Stimulated activated naive B cell treated with anti-CD40 and anti-IgM and Interleukin-4, amounts not matched to agents 10 μg/mL and 1 μg/mL and 100 μg/mL, for 72 hours (primary cell): ENCODE measurements around the gene QPRT.
"Not testable (repeated sequence)": the region's sequence is repeated elsewhere in the genome, so short reads cannot be mapped to it uniquely, and the experiment has no call there.

ENCODE experiments used
- ATAC-seq, 2 donors: fragments of 150-1000 bp; cut with Tn5 transposase; replicated peaks; 2 replicates each; pipeline ENCODE4 v1.10.0; 2021; ENCODE audit warnings: moderate library complexity in 1 of 2
- DNase-seq: peaks from one replicate; pipeline ENCODE4 v3.0.0; 2021
- H3K27ac Mint-ChIP-seq: one replicate; pipeline ENCODE4 v1.8.0; 2022; ENCODE audit warnings: mild to moderate bottlenecking, mixed read lengths
- H3K27me3 Mint-ChIP-seq, 2 donors: one replicate each; pipeline ENCODE4 v1.8.0; 2022; ENCODE audit warnings: mixed read lengths in 2 of 2
- H3K36me3 Mint-ChIP-seq, 2 donors: one replicate each; pipeline ENCODE4 v1.8.0; 2022; ENCODE audit warnings: mixed read lengths in 2 of 2, mild to moderate bottlenecking in 1 of 2
- H3K4me1 Mint-ChIP-seq, 2 donors: one replicate each; pipeline ENCODE4 v1.8.0; 2022; ENCODE audit warnings: mixed read lengths in 2 of 2, mild to moderate bottlenecking in 1 of 2
- H3K4me3 Mint-ChIP-seq, 2 donors: one replicate each; pipeline ENCODE4 v1.8.0; 2022; ENCODE audit warnings: mild to moderate bottlenecking in 2 of 2, mixed read lengths in 2 of 2, moderate library complexity in 1 of 2
- H3K9me3 Mint-ChIP-seq, 2 donors: one replicate each; pipeline ENCODE4 v1.8.0; 2022; ENCODE audit warnings: mixed read lengths in 2 of 2, mild to moderate bottlenecking in 1 of 2

Gene QPRT

DNA sequence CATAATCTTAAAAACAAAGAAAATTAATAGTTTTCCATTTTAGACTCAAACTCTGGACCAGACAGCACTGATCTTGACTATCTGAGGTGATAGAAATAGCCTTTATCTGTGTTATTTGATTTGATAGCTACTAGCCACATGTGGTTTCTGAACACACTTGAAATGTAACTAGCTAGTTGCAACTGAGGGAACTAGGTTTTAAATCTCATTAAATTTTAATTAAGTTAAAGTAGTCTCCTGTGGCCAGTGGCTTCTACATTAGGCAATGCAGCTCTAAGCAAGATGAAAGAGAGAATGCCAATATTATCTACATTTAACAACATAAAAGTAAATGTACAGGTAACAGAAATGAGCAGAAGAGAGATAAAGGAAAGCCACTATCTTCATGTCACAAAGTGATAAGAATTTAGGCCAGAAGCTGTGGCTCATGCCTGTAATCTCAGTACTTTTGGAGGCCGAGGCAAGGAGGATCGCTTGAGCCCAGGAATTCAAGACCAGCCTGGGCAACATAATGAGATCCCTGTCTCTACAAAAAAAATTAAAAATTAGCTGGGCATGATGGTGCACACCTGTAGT is 27.1 kb upstream of the QPRT start:
- H3K27me3 Mint-ChIP-seq = no peaks in the 10 kb centered on the region
- no peak overlapping the region for H3K4me3 Mint-ChIP-seq
- no peak for ATAC-seq
- peak overlapping the region; percentile 83 for H3K27ac Mint-ChIP-seq
- no peaks in the 10 kb centered on the region for H3K36me3 Mint-ChIP-seq
- H3K9me3 Mint-ChIP-seq = no peaks in the 10 kb centered on the region
- peaks cover 26 to 43% of the 10 kb centered on the region in 2 donors for H3K4me1 Mint-ChIP-seq
- no peak for DNase-seq

DNA sequence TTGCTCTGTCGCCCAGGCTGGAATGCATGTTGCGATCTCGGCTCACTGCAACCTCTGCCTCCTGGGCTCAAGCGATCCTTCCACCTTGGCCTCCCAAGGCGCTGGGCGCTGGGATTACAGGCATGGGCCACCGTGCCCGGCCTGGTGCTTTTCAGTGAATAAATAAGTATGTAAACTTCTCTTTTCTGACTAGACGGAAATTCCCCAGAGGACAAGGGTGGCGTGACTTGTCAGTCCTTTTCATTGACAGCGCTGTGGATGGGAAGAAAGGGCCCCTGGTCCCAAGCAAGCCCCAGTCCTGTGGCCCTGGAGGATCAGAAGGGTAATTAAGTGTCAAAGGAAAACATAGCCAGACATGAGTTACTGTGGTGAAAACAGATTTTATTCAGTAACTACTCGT is 25.5 kb upstream of the QPRT start:
- Mint-ChIP-seq H3K27me3 (no peaks in the 10 kb centered on the region), H3K36me3 (no peaks in the 10 kb centered on the region), H3K4me1 (peaks cover 26 to 43% of the 10 kb centered on the region in 2 donors), H3K9me3 (no peaks in the 10 kb centered on the region), H3K27ac (peak overlapping the region; percentile 96), H3K4me3 (peak overlapping the region; percentile 71 to 77)
- DNase-seq = peak; percentile 63
- peak; percentile 93 to 97 for ATAC-seq

GRCh38 chr16:29653890-29654289 is 25.1 kb upstream of the QPRT start:
- Mint-ChIP-seq H3K4me1 (peaks cover 26 to 43% of the 10 kb centered on the region in 2 donors), H3K4me3 (peak overlapping the region in 1 of 2 donors; percentile 71), H3K27ac (peak overlapping the region; percentile 96)
- H3K9me3 Mint-ChIP-seq, H3K27me3 Mint-ChIP-seq, DNase-seq, H3K36me3 Mint-ChIP-seq: not testable (repeated sequence)
- peak; percentile 50 to 63 for ATAC-seq

GRCh38 chr16:29656688-29657523 is 22.1 kb upstream of the QPRT start:
- no peaks in the 10 kb centered on the region for H3K27me3 Mint-ChIP-seq
- no peaks in the 10 kb centered on the region for H3K36me3 Mint-ChIP-seq
- no peaks in the 10 kb centered on the region for H3K9me3 Mint-ChIP-seq
- ATAC-seq = no peak
- peaks cover 29 to 40% of the 10 kb centered on the region in 2 donors for H3K4me1 Mint-ChIP-seq
- no peak for DNase-seq
- no peak overlapping the region for H3K4me3 Mint-ChIP-seq
- no peak overlapping the region for H3K27ac Mint-ChIP-seq

GRCh38 chr16:29658705-29659104 is 20.3 kb upstream of the QPRT start:
- H3K27ac Mint-ChIP-seq = no peak overlapping the region
- DNase-seq = no peak
- no peaks in the 10 kb centered on the region for H3K9me3 Mint-ChIP-seq
- peaks cover 2% of the 10 kb centered on the region in 2 donors for H3K36me3 Mint-ChIP-seq
- no peaks in the 10 kb centered on the region for H3K27me3 Mint-ChIP-seq
- no peak overlapping the region for H3K4me3 Mint-ChIP-seq
- no peak for ATAC-seq
- peaks cover 30 to 41% of the 10 kb centered on the region in 2 donors for H3K4me1 Mint-ChIP-seq

- Mint-ChIP-seq H3K4me1 (peaks cover 47 to 63% of the 10 kb centered on the region in 2 donors), H3K4me3 (peak overlapping the region; percentile 87 to 97), H3K36me3 (peaks cover 19 to 30% of the 10 kb centered on the region in 2 donors), H3K27me3 (no peaks in the 10 kb centered on the region), H3K9me3 (no peaks in the 10 kb centered on the region), H3K27ac (peak overlapping the region; percentile 92)
- ATAC-seq = no peak
- DNase-seq = no peak
Measured at GRCh38 chr16:29662000-29662728, 16.8 kb upstream of the QPRT start.

- H3K36me3 Mint-ChIP-seq = peaks cover 19 to 30% of the 10 kb centered on the region in 2 donors
Measured at GRCh38 chr16:29662729-29663015, 16.3 kb upstream of the QPRT start.

DNA sequence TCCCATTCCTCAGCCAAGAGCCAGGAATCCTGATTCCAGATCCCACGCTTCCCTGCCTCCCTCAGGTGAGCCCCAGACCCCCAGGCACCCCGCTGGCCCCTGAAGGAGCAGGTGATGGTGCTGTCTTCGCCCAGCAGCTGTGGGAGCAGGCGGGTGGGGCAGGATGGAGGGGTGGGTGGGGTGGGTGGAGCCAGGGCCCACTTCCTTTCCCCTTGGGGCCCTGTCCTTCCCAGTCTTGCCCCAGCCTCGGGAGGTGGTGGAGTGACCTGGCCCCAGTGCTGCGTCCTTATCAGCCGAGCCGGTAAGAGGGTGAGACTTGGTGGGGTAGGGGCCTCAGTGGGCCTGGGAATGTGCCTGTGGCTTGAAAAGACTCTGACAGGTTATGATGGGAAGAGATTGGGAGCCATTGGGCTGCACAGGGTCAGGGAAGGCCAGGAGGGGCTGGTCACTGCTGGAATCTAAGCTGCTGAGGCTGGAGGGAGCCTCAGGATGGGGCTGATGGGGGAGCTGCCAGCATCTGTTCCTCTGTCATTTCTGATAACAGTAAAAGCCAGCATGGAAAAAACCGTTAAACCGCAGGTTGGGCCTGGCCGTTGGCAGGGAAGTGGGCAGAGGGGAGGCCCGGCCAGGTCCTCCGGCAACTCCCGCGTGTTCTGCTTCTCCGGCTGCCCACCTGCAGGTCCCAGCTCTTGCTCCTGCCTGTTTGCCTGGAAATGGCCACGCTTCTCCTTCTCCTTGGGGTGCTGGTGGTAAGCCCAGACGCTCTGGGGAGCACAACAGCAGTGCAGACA is 15.8 kb upstream of the QPRT start, which contains the start of gene SPN:
Gene SPN, plus strand, starts transcription at position 232 of the 791 bp plus-strand sequence. Its CDS starts 482 bp downstream, at position 714.
- Mint-ChIP-seq H3K27me3 (no peaks in the 10 kb centered on the region), H3K36me3 (peaks cover 19 to 33% of the 10 kb centered on the region in 2 donors), H3K4me3 (peak within 1 kb of the TSS; percentile 87 to 97), H3K4me1 (peaks cover 51 to 71% of the 10 kb centered on the region in 2 donors), H3K9me3 (no peaks in the 10 kb centered on the region), H3K27ac (peak within 1 kb of the TSS; percentile 92)
- ATAC-seq (peak in 1 of 2 donors; percentile 10), DNase-seq (peak; percentile 46)

More at GRCh38 chr16:29662729-29663015, 16.3 kb upstream of the QPRT start:
- ATAC-seq = no peak
- H3K9me3 Mint-ChIP-seq = no peaks in the 10 kb centered on the region
- peak overlapping the region; percentile 87 to 97 for H3K4me3 Mint-ChIP-seq
- H3K4me1 Mint-ChIP-seq = peaks cover 49 to 68% of the 10 kb centered on the region in 2 donors
- H3K27me3 Mint-ChIP-seq = no peaks in the 10 kb centered on the region
- DNase-seq = no peak
- H3K27ac Mint-ChIP-seq = peak overlapping the region; percentile 92

DNA sequence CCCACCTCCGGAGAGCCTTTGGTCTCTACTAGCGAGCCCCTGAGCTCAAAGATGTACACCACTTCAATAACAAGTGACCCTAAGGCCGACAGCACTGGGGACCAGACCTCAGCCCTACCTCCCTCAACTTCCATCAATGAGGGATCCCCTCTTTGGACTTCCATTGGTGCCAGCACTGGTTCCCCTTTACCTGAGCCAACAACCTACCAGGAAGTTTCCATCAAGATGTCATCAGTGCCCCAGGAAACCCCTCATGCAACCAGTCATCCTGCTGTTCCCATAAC is 15.2 kb upstream of the QPRT start:
- DNase-seq = no peak
- peaks cover 51 to 71% of the 10 kb centered on the region in 2 donors for H3K4me1 Mint-ChIP-seq
- ATAC-seq = peak in 1 of 2 donors; percentile 2
- no peaks in the 10 kb centered on the region for H3K9me3 Mint-ChIP-seq
- H3K27me3 Mint-ChIP-seq = no peaks in the 10 kb centered on the region
- peak overlapping the region; percentile 92 for H3K27ac Mint-ChIP-seq
- peak overlapping the region; percentile 87 to 97 for H3K4me3 Mint-ChIP-seq
- peaks cover 19 to 33% of the 10 kb centered on the region in 2 donors for H3K36me3 Mint-ChIP-seq

DNA sequence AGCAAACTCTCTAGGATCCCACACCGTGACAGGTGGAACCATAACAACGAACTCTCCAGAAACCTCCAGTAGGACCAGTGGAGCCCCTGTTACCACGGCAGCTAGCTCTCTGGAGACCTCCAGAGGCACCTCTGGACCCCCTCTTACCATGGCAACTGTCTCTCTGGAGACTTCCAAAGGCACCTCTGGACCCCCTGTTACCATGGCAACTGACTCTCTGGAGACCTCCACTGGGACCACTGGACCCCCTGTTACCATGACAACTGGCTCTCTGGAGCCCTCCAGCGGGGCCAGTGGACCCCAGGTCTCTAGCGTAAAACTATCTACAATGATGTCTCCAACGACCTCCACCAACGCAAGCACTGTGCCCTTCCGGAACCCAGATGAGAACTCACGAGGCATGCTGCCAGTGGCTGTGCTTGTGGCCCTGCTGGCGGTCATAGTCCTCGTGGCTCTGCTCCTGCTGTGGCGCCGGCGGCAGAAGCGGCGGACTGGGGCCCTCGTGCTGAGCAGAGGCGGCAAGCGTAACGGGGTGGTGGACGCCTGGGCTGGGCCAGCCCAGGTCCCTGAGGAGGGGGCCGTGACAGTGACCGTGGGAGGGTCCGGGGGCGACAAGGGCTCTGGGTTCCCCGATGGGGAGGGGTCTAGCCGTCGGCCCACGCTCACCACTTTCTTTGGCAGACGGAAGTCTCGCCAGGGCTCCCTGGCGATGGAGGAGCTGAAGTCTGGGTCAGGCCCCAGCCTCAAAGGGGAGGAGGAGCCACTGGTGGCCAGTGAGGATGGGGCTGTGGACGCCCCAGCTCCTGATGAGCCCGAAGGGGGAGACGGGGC is 14.7 kb upstream of the QPRT start:
- DNase-seq (peak; percentile 56), ATAC-seq (peak; percentile 19 to 23)
- Mint-ChIP-seq H3K27ac (peak overlapping the region; percentile 92), H3K9me3 (no peaks in the 10 kb centered on the region), H3K4me3 (peak overlapping the region; percentile 87 to 97), H3K27me3 (no peaks in the 10 kb centered on the region), H3K4me1 (peaks cover 51 to 71% of the 10 kb centered on the region in 2 donors), H3K36me3 (peaks cover 19 to 33% of the 10 kb centered on the region in 2 donors)

DNA sequence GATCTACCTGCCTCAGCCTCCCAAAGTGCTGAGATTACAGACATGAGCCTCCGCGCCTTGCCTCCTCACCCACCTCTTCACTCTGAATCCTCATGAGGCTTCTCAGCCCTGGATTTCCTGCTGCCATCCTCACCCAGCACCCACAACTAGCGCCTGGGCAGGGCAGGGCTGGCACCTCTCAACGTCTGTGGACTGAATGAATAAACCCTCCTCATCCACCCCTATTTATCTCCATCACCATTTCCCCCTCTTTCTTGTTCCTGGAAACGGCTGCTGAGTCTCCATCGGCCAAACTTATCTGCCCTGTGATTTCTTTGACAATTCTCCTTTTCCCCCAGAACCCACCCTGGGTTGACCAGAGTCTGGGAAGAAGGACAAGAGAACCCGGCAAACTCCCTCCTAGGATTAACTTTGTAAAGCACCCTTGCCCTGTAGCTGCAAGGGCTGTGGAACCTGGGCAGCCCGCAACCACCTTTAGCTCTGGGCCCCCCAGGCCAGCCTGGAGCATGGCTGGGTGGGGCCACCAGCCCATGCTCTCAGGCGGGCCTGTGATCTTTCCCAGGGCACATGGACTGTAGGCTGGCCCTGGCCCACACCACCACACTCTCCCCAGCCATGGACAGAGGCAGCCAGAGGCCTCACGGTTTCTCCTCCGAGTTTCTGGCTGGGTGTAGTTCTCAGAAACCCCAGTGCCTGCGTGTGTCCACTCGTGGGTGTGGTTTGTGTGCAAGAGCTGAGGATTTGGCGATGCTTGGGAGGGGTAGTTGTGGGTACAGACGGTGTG is 13.5 kb upstream of the QPRT start:
- peak overlapping the region; percentile 92 for H3K27ac Mint-ChIP-seq
- no peaks in the 10 kb centered on the region for H3K9me3 Mint-ChIP-seq
- DNase-seq = no peak
- H3K27me3 Mint-ChIP-seq = no peaks in the 10 kb centered on the region
- ATAC-seq = no peak
- H3K4me3 Mint-ChIP-seq = peak overlapping the region; percentile 87 to 97
- H3K4me1 Mint-ChIP-seq = peaks cover 50 to 71% of the 10 kb centered on the region in 2 donors
- H3K36me3 Mint-ChIP-seq = peaks cover 19 to 33% of the 10 kb centered on the region in 2 donors

DNA sequence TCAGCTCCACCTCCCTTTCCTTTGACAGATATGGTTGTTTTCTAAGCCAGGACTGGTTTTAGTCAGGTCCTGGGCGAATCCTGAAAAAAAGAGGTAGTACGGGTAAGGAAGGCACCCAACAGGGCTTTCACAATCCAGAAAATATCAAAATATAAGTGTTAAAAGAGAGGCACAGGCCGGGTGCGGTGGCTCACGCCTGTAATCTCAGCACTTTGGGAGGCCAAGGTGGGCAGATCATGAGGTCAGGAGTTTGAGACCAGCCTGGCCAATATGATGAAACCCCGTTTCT is 11.7 kb upstream of the QPRT start:
- Mint-ChIP-seq H3K4me3 (peak overlapping the region; percentile 87 to 97), H3K4me1 (peaks cover 39 to 63% of the 10 kb centered on the region in 2 donors)

DNA sequence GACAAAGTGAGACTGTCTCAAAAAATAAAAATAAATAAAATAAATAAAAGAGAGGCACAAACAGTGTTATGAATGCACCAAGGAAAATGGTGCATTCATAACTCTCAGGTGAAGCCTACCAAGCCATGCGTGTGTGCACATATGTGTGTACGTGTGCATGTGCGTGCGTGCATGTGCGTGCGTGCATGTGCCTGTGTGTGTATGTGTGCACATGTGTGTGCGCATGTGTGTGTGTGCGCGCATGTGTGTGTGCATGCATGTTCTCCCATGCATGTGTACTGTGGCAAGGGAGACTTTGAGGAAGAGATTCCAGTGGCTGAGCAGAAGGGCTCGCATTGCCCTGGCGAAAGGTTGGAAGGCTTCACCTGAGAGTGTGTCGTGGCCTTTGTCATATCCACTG is 11.2 kb upstream of the QPRT start:
- no peak for ATAC-seq
- peaks cover 23 to 35% of the 10 kb centered on the region in 2 donors for H3K36me3 Mint-ChIP-seq
- no peaks in the 10 kb centered on the region for H3K9me3 Mint-ChIP-seq
- H3K4me3 Mint-ChIP-seq = no peak overlapping the region
- H3K27ac Mint-ChIP-seq = no peak overlapping the region
- H3K4me1 Mint-ChIP-seq = peaks cover 39 to 59% of the 10 kb centered on the region in 2 donors
- no peak for DNase-seq
- no peaks in the 10 kb centered on the region for H3K27me3 Mint-ChIP-seq

More for the DNA sequence above, 11.7 kb upstream of the QPRT start:
- DNase-seq, H3K9me3 Mint-ChIP-seq, ATAC-seq, H3K27me3 Mint-ChIP-seq, H3K27ac Mint-ChIP-seq: not testable (repeated sequence)
- peaks cover 23 to 35% of the 10 kb centered on the region in 2 donors for H3K36me3 Mint-ChIP-seq
